ENCODE data around the gene BPTF. TPM values are rescaled to one million over a fixed set of nuclear protein-coding genes. Genes with fewer than 3 reads are reported as not detected.

Gene BPTF
- total and polyA plus RNA-seq, 2 of the 13 experiments (the other 11 are each of a cell fraction or from before 2014, with no cell fraction given) = 43.5 to 66.1 TPM

- no peak for TF ChIP-seq KIAA2018 (CRISPR knock-in tag; IDR thresholded peaks at IDR 0.05; ENCODE audit: borderline replicate concordance)
- no peak for TF ChIP-seq KAT7 (CRISPR knock-in tag; IDR thresholded peaks at IDR 0.05; ENCODE audit: borderline replicate concordance)
- TF ChIP-seq SUZ12 (IDR thresholded peaks at IDR 0.05; ENCODE audit: low read depth, low read length) = no peak
- TF ChIP-seq SAP130 (CRISPR knock-in tag; IDR thresholded peaks at IDR 0.05; ENCODE audit: low read depth) = peak; percentile 98
- no peak for TF ChIP-seq NFATC3 (CRISPR knock-in tag; IDR thresholded peaks at IDR 0.05)
- TF ChIP-seq ZBTB49 (CRISPR knock-in tag; IDR thresholded peaks at IDR 0.05; ENCODE audit: borderline replicate concordance) = no peak
- TF ChIP-seq SCMH1 (CRISPR knock-in tag; IDR thresholded peaks at IDR 0.05; ENCODE audit: borderline replicate concordance) = no peak
- TF ChIP-seq SNAPC4 (CRISPR knock-in tag; IDR thresholded peaks at IDR 0.05) = peak; percentile 45; the same call in 1 of the 2 replicates
- TF ChIP-seq ZNF740 (CRISPR knock-in tag; IDR thresholded peaks at IDR 0.05) = no peak
- TF ChIP-seq ELF1 (CRISPR knock-in tag; IDR thresholded peaks at IDR 0.05) = peak; percentile 57; the same call in 1 of the 2 replicates
- TF ChIP-seq MED1 (CRISPR knock-in tag; IDR thresholded peaks at IDR 0.05) = peak; percentile 89
Measured at GRCh38 chr17:68029512-68030215, 204.4 kb downstream of the BPTF start (continued).

All from HepG2 (cell line).